Tibial nerve (tissue), 4 donors: ENCODE data around the gene MYO1B.

Experiments used
- CTCF ChIP-seq, 5 experiments: fragments of 200-600 bp in 3 of 5; fragments of 450-650 bp in 2 of 5; sonication (generic) in 3 of 5; IDR thresholded peaks; one replicate each; pipeline ENCODE4 v1.5.1; 2016 to 2019; ENCODE audit warnings: antibody characterized with exemption in 5 of 5, mild to moderate bottlenecking in 3 of 5, moderate library complexity in 2 of 5
- EP300 ChIP-seq, 2 donors: sonication (generic); formaldehyde crosslinking; IDR thresholded peaks; one replicate each; pipeline ENCODE4 v1.6.1; 2017; ENCODE audit warnings: antibody characterized with exemption in 2 of 2, mild to moderate bottlenecking in 1 of 2
- POLR2A ChIP-seq, 2 donors: fragments of 450-650 bp; IDR thresholded peaks; one replicate each; pipeline ENCODE4 v1.6.1; 2017; ENCODE audit warnings: antibody characterized with exemption in 2 of 2, mild to moderate bottlenecking in 2 of 2, moderate library complexity in 2 of 2

- TF ChIP-seq CTCF (IDR thresholded peaks at IDR 0.05) = no peak
- no peak for TF ChIP-seq POLR2A (IDR thresholded peaks at IDR 0.05)
- no peak for TF ChIP-seq EP300 (IDR thresholded peaks at IDR 0.05)
Measured at GRCh38 chr2:191463790-191464189, 218.6 kb downstream of the MYO1B start.
